T-helper 2 cell treated with Interferon-gamma antibody and Interleukin-4, amounts not matched to agents 5 μg/mL and 100 μg/mL, for 36 hours (primary cell): Measurements from ENCODE around the gene NELFA.
A peak's percentile ranks its signal among the peaks of the same experiment; 100 is the strongest.

ENCODE experiments used
- DNase-seq: peaks from one replicate; pipeline ENCODE4 v3.0.0; 2021; ENCODE audit warnings: low spot score
- H3K27ac Mint-ChIP-seq: one replicate; pipeline ENCODE4 v1.8.0; 2021; ENCODE audit warnings: mild to moderate bottlenecking, mixed read lengths
- H3K27me3 Mint-ChIP-seq: one replicate; pipeline ENCODE4 v1.8.0; 2021; ENCODE audit warnings: low read depth, mixed read lengths
- H3K36me3 Mint-ChIP-seq: one replicate; pipeline ENCODE4 v1.8.0; 2021; ENCODE audit warnings: low read depth, mixed read lengths
- H3K4me1 Mint-ChIP-seq: one replicate; pipeline ENCODE4 v1.8.0; 2021; ENCODE audit warnings: low read depth, mixed read lengths
- H3K4me3 Mint-ChIP-seq: one replicate; pipeline ENCODE4 v1.8.0; 2022; ENCODE audit warnings: mild to moderate bottlenecking, moderate library complexity, mixed read lengths
- H3K9me3 Mint-ChIP-seq: one replicate; pipeline ENCODE4 v1.8.0; 2021; ENCODE audit warnings: mixed read lengths

NELFA gene

DNA sequence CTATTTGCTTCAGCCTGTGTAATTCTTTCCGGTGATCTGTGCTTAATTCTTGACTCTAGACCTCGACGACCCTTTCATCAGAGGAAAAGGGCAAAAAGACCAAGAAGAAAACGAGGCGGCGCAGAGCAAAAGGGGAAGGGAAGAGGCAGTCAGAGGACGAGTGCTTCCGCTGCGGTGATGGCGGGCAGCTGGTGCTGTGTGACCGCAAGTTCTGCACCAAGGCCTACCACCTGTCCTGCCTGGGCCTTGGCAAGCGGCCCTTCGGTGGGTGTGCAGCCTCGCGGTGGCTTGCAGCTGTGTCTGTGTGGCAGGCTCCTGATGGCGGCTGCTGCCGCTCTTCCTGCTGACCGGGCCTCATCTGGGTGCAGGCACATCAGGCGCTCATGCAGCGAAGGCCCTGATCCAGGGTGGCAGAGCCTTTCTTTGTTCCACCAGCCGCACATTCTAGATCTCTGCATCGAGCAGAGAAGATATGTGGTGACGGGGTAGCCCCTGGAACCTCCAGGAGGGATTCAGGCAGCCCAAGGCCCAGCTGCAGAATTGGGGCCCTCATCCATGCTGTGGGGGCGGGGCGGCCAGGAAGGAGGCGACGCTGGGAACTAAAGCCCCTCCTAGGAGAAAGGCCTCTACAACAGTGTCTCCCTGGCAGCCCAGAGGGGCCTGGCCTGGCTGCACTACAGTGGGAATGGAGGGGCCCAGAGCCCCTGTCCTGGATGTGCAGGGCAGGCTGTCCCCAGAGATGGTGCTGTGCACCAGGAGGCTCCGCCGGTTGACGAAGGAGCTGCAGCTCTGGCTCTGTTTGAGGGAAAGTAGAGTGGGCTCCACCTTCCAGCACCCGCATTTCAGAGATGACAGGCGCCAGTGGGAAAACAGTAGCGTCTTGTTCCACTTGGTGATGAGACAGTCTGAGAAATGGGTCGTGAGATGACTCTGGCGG, 32.1 kb downstream of the NELFA start:
- Mint-ChIP-seq H3K36me3 (peaks cover 67% of the 10 kb centered on the region), H3K27ac (no peak overlapping the region), H3K27me3 (no peaks in the 10 kb centered on the region), H3K9me3 (no peaks in the 10 kb centered on the region), H3K4me3 (no peak overlapping the region), H3K4me1 (peaks cover 2% of the 10 kb centered on the region)
- DNase-seq: no peak

- Mint-ChIP-seq H3K9me3 (no peaks in the 10 kb centered on the region), H3K27me3 (no peaks in the 10 kb centered on the region), H3K4me1 (peaks cover 2% of the 10 kb centered on the region), H3K4me3 (no peak overlapping the region), H3K27ac (no peak overlapping the region), H3K36me3 (peaks cover 68% of the 10 kb centered on the region)
- DNase-seq: no peak
Observed at GRCh38 chr4:1975880-1976279, 32.9 kb downstream of the NELFA start.

GRCh38 chr4:1975391-1975801, 33.4 kb downstream of the NELFA start:
- no peak for DNase-seq
- no peak overlapping the region for H3K4me3 Mint-ChIP-seq
- H3K27ac Mint-ChIP-seq: no peak overlapping the region
- no peaks in the 10 kb centered on the region for H3K9me3 Mint-ChIP-seq
- H3K4me1 Mint-ChIP-seq: no peaks in the 10 kb centered on the region
- H3K36me3 Mint-ChIP-seq: peaks cover 68% of the 10 kb centered on the region
- no peaks in the 10 kb centered on the region for H3K27me3 Mint-ChIP-seq

GRCh38 chr4:1974840-1975239, 33.9 kb downstream of the NELFA start:
- no peak for DNase-seq
- no peak overlapping the region for H3K27ac Mint-ChIP-seq
- H3K27me3 Mint-ChIP-seq: no peaks in the 10 kb centered on the region
- H3K4me1 Mint-ChIP-seq: no peaks in the 10 kb centered on the region
- peaks cover 68% of the 10 kb centered on the region for H3K36me3 Mint-ChIP-seq
- H3K4me3 Mint-ChIP-seq: no peak overlapping the region
- H3K9me3 Mint-ChIP-seq: no peaks in the 10 kb centered on the region

DNA sequence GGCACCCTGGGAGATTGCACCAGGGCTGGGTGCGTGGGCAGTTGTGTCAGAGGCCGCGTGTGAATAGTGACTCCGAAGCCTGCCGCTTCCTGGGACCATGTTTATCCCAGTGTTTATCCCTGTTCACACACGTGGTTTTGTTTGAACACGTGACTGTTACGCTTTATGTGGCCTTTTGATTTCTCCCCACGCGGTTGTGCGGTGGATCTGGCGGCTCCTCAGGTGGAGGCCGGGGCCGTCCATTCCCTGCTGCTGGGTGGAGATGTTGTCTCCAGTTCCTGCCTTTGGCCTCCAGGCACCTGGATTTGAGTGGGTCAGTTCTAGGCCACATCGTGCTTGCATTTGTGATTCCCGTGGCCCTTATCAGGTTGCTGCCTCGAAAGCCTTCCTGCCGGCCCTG, 35.1 kb downstream of the NELFA start:
- Mint-ChIP-seq H3K36me3 (peaks cover 66% of the 10 kb centered on the region), H3K9me3 (no peaks in the 10 kb centered on the region), H3K4me3 (no peak overlapping the region), H3K27me3 (no peaks in the 10 kb centered on the region), H3K4me1 (no peaks in the 10 kb centered on the region), H3K27ac (no peak overlapping the region)
- DNase-seq: no peak

DNA sequence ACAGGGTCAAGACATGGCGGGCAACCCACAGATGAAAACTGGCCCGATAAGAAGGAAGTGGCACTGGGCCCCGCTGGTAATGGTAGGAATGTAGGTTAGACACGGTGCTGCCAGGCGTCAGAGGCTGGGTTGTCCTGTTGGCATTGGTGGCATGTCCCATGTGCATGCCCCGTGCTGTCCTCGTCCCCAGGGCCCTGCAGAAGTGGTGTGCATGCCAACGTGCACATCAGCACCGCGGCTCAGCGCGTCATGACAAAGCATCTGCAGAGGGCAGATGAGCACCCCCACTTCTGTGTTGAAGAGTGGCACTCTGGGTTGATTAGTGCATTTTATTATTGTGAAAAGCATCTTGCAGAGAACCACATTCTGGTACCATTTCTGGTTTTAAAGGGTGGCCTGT, 35.6 kb downstream of the NELFA start:
- Mint-ChIP-seq H3K9me3 (no peaks in the 10 kb centered on the region), H3K27me3 (no peaks in the 10 kb centered on the region), H3K27ac (no peak overlapping the region), H3K36me3 (peaks cover 70% of the 10 kb centered on the region), H3K4me3 (no peak overlapping the region), H3K4me1 (no peaks in the 10 kb centered on the region)
- DNase-seq: no peak

DNA sequence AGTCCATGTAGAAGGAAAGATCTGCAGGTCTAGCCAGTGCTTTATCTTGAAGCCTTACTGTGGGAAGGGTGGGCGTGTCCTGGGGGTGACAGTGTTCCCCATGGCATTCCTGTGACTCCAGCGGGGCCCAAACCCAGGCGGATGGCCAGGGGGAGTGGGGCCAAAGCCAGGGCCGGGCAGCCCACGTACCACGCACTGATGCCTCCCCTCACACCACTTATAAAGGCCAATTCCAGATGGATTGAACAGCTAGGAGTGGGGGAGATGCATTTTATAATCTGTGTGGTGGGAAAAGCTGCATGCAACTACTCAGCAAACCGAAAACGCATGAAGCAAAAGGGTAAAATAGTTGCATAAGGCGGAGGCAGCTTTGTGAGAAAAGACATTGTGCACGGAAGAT, 36.4 kb downstream of the NELFA start:
- H3K27ac Mint-ChIP-seq: no peak overlapping the region
- H3K4me1 Mint-ChIP-seq: no peaks in the 10 kb centered on the region
- peaks cover 78% of the 10 kb centered on the region for H3K36me3 Mint-ChIP-seq
- DNase-seq: no peak
- no peak overlapping the region for H3K4me3 Mint-ChIP-seq
- H3K27me3 Mint-ChIP-seq: no peaks in the 10 kb centered on the region
- H3K9me3 Mint-ChIP-seq: no peaks in the 10 kb centered on the region

GRCh38 chr4:1971456-1972200, 37.1 kb downstream of the NELFA start:
- no peak overlapping the region for H3K27ac Mint-ChIP-seq
- DNase-seq: no peak
- no peaks in the 10 kb centered on the region for H3K27me3 Mint-ChIP-seq
- H3K4me3 Mint-ChIP-seq: no peak overlapping the region
- H3K36me3 Mint-ChIP-seq: peaks cover 77% of the 10 kb centered on the region
- no peaks in the 10 kb centered on the region for H3K4me1 Mint-ChIP-seq
- H3K9me3 Mint-ChIP-seq: no peaks in the 10 kb centered on the region

GRCh38 chr4:1970926-1971325, 37.8 kb downstream of the NELFA start:
- Mint-ChIP-seq H3K4me1 (no peaks in the 10 kb centered on the region), H3K27me3 (no peaks in the 10 kb centered on the region), H3K4me3 (no peak overlapping the region), H3K36me3 (peaks cover 74% of the 10 kb centered on the region), H3K9me3 (no peaks in the 10 kb centered on the region), H3K27ac (no peak overlapping the region)
- no peak for DNase-seq

DNA sequence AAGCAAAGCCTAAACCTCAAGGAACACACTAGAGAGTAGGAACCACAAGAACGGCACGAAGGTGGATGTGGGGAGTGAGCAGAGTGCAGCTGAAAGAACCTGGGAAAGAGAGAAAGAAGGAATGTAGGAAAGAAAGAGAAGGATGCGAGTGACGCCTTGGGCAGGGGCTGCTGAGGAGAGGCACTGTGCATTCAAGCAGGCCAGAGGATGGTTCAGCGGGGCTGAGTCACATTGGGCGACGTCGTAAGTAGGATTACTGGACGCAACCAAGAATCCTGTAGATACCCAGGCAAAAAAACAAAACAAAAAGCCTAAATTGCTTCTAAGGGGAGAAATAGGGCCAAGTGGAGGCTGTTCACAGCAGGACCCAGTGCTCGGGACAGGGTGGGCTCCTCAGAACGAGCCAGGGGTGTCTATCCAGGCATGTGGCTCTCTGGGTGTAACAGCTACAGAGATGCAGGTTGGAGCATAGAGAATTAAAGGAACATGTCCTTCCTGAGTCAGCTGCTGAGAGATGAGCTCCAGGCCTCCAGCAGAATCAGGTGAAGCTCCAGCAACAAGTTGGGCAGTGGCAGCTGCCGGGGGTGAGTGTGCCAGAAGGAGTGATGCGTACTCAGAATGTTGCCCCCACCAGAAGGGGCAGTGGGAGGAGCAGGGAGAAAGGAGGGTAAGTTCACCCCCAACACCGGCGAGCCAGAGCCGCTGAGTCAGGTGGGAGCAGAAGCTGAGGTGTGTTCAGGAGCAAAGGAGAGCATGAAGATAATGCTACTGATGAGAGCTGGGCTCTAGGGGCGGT, 38.6 kb downstream of the NELFA start:
- Mint-ChIP-seq H3K27ac (no peak overlapping the region), H3K4me1 (peaks cover 1% of the 10 kb centered on the region), H3K4me3 (no peak overlapping the region), H3K36me3 (peaks cover 74% of the 10 kb centered on the region), H3K9me3 (no peaks in the 10 kb centered on the region), H3K27me3 (no peaks in the 10 kb centered on the region)
- no peak for DNase-seq

DNA sequence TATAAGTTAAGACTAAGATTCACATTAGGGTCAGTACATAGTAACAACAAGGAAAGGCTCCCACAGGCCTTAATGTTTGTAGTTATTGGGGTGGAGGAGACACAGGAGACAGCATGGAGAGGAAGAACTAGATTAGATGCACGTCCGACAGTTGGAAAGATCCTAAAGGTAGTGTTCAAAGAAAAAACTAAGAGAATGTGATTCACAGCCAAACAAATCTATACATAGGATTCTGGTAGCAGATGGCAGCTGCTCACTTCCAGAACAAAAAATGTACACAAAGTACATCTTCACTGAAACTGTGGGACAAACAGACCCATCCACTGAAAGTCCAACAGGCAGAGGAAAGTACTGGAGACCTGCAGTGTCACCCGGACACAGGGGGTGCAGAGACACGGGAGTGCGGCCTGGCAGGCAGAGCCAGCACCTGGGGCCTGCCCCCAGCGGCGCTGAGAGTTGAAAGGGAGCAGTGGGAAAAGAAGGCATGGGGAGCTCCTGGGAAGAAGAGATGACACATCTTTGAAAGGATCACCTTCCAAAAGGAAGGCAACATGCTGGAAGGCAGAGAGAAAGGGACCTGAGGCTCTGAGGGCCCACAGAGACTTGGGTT, 40.0 kb downstream of the NELFA start:
- Mint-ChIP-seq H3K4me1 (peaks cover 4% of the 10 kb centered on the region), H3K36me3 (peaks cover 74% of the 10 kb centered on the region), H3K27me3 (no peaks in the 10 kb centered on the region), H3K27ac (peak overlapping the region; percentile 38), H3K4me3 (no peak overlapping the region), H3K9me3 (no peaks in the 10 kb centered on the region)
- no peak for DNase-seq

GRCh38 chr4:1967512-1968149, 41.1 kb downstream of the NELFA start:
- no peak for DNase-seq
- Mint-ChIP-seq H3K27ac (no peak overlapping the region), H3K9me3 (no peaks in the 10 kb centered on the region), H3K27me3 (no peaks in the 10 kb centered on the region), H3K4me1 (peaks cover 4% of the 10 kb centered on the region), H3K4me3 (no peak overlapping the region), H3K36me3 (peaks cover 78% of the 10 kb centered on the region)

DNA sequence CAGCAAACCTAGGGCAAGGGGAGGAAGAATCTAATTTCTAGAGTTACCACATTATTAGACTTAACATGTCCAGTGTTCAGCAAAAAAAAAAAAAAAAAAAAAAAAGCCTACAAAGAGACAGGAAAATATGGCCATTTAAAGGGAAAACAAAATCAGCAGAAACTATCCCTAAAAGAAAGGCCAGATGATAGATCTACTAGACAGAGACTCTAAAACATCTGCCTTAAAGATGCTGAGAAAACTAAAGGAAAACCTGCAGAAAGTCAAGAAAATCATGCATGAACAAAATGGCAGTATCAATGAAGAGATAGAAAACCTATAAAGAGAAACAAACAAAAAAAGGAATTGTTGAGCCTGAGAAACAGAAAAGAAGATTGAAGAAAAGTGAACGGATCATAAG, 43.8 kb downstream of the NELFA start:
- no peaks in the 10 kb centered on the region for H3K27me3 Mint-ChIP-seq
- H3K4me3 Mint-ChIP-seq: no peak overlapping the region
- H3K9me3 Mint-ChIP-seq: no peaks in the 10 kb centered on the region
- peaks cover 83% of the 10 kb centered on the region for H3K36me3 Mint-ChIP-seq
- no peak for DNase-seq
- peaks cover 4% of the 10 kb centered on the region for H3K4me1 Mint-ChIP-seq
- peak overlapping the region; percentile 41 for H3K27ac Mint-ChIP-seq
